Ishikawa (cell line): ENCODE measurements around the gene GMDS.

Experiments
- CEBPB ChIP-seq: IDR thresholded peaks from 2 replicates; pipeline ENCODE4 v1.6.1; 2012
- CREB1 ChIP-seq: IDR thresholded peaks from 2 replicates; pipeline ENCODE4 v1.6.1; 2012; ENCODE audit warnings: low read depth
- EGR1 ChIP-seq: IDR thresholded peaks from 2 replicates; pipeline ENCODE4 v1.6.1; 2012
- EP300 ChIP-seq: IDR thresholded peaks from 2 replicates; pipeline ENCODE4 v1.6.1; 2012; ENCODE audit warnings: borderline replicate concordance
- FOXM1 ChIP-seq: IDR thresholded peaks from 2 replicates; pipeline ENCODE4 v1.6.1; 2012; ENCODE audit warnings: low read depth, borderline replicate concordance
- NFIC ChIP-seq: IDR thresholded peaks from 2 replicates; pipeline ENCODE4 v1.6.1; 2012
- RAD21 ChIP-seq: IDR thresholded peaks from 2 replicates; pipeline ENCODE4 v1.6.1; 2012; ENCODE audit warnings: low read depth
- TAF1 ChIP-seq: IDR thresholded peaks from 2 replicates; pipeline ENCODE4 v1.6.1; 2012; ENCODE audit warnings: low read depth, mild to moderate bottlenecking
- TCF12 ChIP-seq: IDR thresholded peaks from 2 replicates; pipeline ENCODE4 v1.6.1; 2012; ENCODE audit warnings: low read depth
- TEAD4 ChIP-seq: IDR thresholded peaks from 2 replicates; pipeline ENCODE4 v1.6.1; 2012
- YY1 ChIP-seq: IDR thresholded peaks from 2 replicates; pipeline ENCODE4 v1.6.1; 2012; ENCODE audit warnings: low read depth
- ZBTB7A ChIP-seq: IDR thresholded peaks from 2 replicates; pipeline ENCODE4 v1.6.1; 2012; ENCODE audit warnings: low read depth
- TF ChIP-seq, protein P1 (sequence below): IDR thresholded peaks from 2 replicates; pipeline ENCODE4 v1.6.1; 2012
- TF ChIP-seq, protein P2 (sequence below): IDR thresholded peaks from 2 replicates; pipeline ENCODE4 v1.6.1; 2012
- TF ChIP-seq, protein P3 (sequence below): IDR thresholded peaks from 2 replicates; pipeline ENCODE4 v1.6.1; 2012; ENCODE audit warnings: low read depth, mild to moderate bottlenecking

GMDS gene

DNA sequence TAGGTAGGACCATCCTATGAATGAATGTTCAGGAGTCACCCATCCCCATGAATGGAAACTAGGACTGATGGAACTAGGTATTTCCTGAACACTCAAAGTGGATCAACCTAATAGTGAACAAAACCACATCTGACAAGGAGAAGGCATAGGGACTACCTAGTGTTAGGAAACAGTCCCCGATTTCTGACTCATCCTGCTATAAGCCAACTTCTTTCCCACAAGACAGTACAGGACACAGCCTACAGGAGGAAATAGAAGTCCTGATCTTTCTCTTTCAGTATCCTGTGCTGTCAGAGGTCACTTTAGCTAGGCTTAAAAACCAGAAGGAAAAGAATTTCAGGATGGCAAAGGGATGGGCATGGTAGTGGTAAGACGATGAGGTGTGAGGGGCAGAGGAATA, 19.5 kb upstream of the GMDS start:
- TF ChIP-seq, protein P1, sequence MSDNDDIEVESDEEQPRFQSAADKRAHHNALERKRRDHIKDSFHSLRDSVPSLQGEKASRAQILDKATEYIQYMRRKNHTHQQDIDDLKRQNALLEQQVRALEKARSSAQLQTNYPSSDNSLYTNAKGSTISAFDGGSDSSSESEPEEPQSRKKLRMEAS, result no peak
- no peak for TF ChIP-seq FOXM1
- TF ChIP-seq EP300, result no peak
- TF ChIP-seq, protein P2, sequence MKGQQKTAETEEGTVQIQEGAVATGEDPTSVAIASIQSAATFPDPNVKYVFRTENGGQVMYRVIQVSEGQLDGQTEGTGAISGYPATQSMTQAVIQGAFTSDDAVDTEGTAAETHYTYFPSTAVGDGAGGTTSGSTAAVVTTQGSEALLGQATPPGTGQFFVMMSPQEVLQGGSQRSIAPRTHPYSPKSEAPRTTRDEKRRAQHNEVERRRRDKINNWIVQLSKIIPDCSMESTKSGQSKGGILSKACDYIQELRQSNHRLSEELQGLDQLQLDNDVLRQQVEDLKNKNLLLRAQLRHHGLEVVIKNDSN, result no peak
- TF ChIP-seq TAF1, result no peak
- no peak for TF ChIP-seq TCF12
- no peak for TF ChIP-seq ZBTB7A
- no peak for TF ChIP-seq NFIC
- TF ChIP-seq CREB1, result no peak
- TF ChIP-seq EGR1, result no peak
- no peak for TF ChIP-seq YY1
- TF ChIP-seq TEAD4, result no peak
- TF ChIP-seq CEBPB, result no peak

DNA sequence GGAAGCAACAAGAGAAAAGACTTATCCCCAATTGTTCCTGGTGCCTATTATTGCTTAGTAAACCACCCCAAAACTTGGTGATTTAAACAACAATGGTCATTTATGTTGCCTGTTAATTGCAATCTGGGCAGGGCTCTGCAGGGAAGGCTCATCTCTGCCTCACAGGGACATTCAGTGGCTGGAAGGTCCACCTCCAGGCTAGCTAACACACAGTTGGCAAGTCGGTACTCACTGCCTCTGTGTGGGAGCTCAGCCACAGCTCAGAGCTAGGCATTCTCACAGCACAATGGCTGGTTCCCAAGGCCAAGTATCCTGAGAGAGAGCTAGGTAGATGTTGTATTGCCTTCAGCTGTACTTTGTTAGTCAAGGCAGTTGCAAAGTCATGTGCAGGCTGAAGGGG, 18.5 kb upstream of the GMDS start:
- TF ChIP-seq EGR1 (no peak), NFIC (no peak), CREB1 (no peak), EP300 (no peak), FOXM1 (no peak), YY1 (no peak), TEAD4 (no peak), RAD21 (no peak), TCF12 (no peak), ZBTB7A (no peak), TAF1 (no peak), CEBPB (no peak)
- TF ChIP-seq, protein P1, result no peak
- TF ChIP-seq, protein P3, sequence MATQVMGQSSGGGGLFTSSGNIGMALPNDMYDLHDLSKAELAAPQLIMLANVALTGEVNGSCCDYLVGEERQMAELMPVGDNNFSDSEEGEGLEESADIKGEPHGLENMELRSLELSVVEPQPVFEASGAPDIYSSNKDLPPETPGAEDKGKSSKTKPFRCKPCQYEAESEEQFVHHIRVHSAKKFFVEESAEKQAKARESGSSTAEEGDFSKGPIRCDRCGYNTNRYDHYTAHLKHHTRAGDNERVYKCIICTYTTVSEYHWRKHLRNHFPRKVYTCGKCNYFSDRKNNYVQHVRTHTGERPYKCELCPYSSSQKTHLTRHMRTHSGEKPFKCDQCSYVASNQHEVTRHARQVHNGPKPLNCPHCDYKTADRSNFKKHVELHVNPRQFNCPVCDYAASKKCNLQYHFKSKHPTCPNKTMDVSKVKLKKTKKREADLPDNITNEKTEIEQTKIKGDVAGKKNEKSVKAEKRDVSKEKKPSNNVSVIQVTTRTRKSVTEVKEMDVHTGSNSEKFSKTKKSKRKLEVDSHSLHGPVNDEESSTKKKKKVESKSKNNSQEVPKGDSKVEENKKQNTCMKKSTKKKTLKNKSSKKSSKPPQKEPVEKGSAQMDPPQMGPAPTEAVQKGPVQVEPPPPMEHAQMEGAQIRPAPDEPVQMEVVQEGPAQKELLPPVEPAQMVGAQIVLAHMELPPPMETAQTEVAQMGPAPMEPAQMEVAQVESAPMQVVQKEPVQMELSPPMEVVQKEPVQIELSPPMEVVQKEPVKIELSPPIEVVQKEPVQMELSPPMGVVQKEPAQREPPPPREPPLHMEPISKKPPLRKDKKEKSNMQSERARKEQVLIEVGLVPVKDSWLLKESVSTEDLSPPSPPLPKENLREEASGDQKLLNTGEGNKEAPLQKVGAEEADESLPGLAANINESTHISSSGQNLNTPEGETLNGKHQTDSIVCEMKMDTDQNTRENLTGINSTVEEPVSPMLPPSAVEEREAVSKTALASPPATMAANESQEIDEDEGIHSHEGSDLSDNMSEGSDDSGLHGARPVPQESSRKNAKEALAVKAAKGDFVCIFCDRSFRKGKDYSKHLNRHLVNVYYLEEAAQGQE, result no peak
- TF ChIP-seq, protein P2, result no peak

DNA sequence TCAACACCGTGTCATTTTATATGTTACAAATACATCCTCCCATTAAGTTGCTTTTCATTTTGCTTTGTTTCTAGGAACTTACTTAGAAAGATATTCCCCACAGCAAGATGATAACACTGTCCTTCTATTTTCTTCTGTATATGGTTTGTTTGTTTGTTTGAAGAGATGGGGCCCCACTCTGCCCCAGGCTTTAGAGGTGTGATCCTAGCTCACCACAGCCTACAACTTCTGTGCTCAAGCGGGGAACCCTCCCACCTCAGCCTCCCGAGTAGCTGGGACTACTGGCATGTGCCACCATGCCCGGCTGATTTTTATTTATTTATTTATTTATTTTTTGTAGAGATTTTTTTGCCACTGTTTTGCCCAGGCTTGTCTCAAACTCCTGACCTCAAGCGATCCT, 14.2 kb upstream of the GMDS start:
- TF ChIP-seq CEBPB, result no peak
- TF ChIP-seq ZBTB7A, result no peak
- TF ChIP-seq NFIC, result no peak
- no peak for TF ChIP-seq YY1

DNA sequence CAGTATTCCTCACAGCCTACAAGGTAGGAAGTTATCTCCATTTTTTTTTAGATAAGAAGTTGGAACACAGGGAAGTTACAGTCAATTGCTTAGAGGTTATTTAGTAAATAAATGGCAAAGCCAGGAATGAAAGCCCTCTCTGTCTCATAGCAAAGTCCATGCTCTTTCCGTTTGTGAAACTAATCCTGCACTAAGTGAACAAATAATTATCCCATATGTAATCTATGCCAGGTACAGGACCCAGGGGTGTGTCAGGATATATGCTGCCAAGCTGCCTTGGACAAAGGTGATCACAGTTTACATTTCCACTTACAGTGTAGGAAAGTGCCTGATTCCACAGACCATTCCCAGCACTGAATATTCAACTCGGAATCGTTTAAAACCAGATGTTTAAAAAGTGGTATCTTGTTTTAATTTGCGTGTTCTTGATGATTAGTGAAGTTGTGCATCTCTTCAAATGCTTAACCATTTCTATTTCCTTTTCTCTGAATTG, 13.6 kb upstream of the GMDS start:
- no peak for TF ChIP-seq CREB1
- TF ChIP-seq TEAD4, result no peak
- no peak for TF ChIP-seq FOXM1
- no peak for TF ChIP-seq CEBPB

DNA sequence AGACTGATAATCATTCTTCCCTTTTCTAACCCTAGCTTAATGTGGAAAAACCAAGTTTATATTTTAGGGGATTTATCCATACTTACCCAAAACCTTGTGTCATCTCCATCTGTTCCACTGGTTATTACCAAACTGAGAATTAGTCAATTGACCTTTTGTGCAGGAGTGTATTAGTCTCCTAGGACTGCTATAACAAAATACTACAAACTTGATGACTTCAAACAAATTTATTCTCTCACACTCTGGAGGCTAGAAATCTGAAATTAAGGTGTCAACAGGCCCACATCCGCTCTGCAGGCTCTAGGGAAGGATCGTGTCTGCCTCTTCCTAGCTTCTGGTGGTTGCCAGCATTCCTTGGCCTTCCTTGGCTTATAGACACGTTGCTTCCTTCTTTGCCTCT, 12.7 kb upstream of the GMDS start:
- no peak for TF ChIP-seq FOXM1
- TF ChIP-seq, protein P3, result no peak

DNA sequence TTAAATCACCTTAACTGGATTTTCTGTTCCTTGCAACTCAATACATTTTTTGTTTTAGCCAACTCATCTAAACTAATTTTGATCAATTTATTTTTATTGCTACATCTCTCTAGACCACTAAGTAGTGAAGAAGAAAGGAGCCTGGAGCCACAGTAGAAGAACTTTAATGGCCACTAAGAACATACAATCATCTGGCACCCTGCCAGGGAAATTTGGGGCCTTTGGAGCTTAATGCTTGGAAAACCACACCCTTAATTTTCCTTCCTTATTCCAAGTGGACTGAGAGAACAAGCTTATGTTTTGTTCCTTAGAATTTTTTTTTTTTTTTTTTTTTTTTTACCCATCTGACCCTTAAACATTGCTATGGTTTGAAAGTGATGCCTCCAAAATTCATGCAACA, 12.0 kb upstream of the GMDS start:
- TF ChIP-seq TCF12 (no peak), TEAD4 (no peak), FOXM1 (no peak), RAD21 (no peak)

DNA sequence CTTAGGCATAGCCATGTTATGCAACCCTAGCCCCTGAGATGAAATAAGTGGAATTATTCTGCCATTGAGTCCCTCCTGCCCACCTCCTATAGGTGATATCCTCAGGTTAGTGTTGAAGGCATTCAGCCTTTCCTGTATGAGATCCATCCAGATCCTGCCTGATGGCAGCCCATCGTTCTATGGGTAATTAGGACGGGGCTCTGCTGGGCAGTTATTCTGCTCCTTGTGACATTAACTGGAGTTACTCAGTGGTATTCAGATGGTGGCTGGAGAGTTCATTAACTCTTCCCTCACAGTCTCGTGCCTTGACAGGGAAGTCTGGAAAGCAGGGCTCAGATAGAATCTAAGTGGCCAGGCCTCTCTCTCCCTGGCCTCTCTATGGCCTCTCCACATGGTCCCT, 9.3 kb upstream of the GMDS start:
- TF ChIP-seq, protein P3, result no peak
- TF ChIP-seq, protein P2, result no peak
- TF ChIP-seq, protein P1, result no peak
- TF ChIP-seq TEAD4 (no peak), YY1 (no peak), ZBTB7A (no peak), CEBPB (no peak), NFIC (no peak)
